GM18505 (cell line): Measurements from ENCODE around the gene TENT5C.
A peak's percentile ranks its signal among the peaks of the same experiment; 100 is the strongest.

ENCODE experiments used
- ATAC-seq: cut with Tn5 transposase; IDR thresholded peaks from one replicate; pipeline ENCODE4 v1.9.1; 2021; ENCODE audit not compliant: unreplicated experiment
- POLR2A ChIP-seq: IDR thresholded peaks from 4 replicates; pipeline ENCODE4 v1.6.1; 2011; ENCODE audit warnings: borderline replicate concordance; ENCODE audit not compliant: insufficient read depth, insufficient read length; ENCODE audit errors: extremely low read depth

Gene TENT5C

GRCh38 chr1:117673405-117673804, 67.6 kb downstream of the TENT5C start:
- ATAC-seq = no peak
- no peak for TF ChIP-seq POLR2A

- no peak for TF ChIP-seq POLR2A
- peak; percentile 57 for ATAC-seq
Observed at GRCh38 chr1:117674521-117675400, 68.9 kb downstream of the TENT5C start.

- no peak for ATAC-seq
- TF ChIP-seq POLR2A = no peak
Observed at GRCh38 chr1:117675907-117676430, 70.1 kb downstream of the TENT5C start.

GRCh38 chr1:117676615-117677130, 70.8 kb downstream of the TENT5C start:
- TF ChIP-seq POLR2A = no peak
- ATAC-seq = no peak
